NCI-H187 treated with DMSO at 0.1 percent for 48 hours (cell line): Measurements from ENCODE around the gene GCN1.
"Not testable (repeated sequence)": the region's sequence is repeated elsewhere in the genome, so short reads cannot be mapped to it uniquely, and the experiment has no call there.

ENCODE experiments used
- DNase-seq: peaks from one replicate; lab custom pipeline; 2025; lab: John Stamatoyannopoulos, UW

The GCN1 gene, protein sequence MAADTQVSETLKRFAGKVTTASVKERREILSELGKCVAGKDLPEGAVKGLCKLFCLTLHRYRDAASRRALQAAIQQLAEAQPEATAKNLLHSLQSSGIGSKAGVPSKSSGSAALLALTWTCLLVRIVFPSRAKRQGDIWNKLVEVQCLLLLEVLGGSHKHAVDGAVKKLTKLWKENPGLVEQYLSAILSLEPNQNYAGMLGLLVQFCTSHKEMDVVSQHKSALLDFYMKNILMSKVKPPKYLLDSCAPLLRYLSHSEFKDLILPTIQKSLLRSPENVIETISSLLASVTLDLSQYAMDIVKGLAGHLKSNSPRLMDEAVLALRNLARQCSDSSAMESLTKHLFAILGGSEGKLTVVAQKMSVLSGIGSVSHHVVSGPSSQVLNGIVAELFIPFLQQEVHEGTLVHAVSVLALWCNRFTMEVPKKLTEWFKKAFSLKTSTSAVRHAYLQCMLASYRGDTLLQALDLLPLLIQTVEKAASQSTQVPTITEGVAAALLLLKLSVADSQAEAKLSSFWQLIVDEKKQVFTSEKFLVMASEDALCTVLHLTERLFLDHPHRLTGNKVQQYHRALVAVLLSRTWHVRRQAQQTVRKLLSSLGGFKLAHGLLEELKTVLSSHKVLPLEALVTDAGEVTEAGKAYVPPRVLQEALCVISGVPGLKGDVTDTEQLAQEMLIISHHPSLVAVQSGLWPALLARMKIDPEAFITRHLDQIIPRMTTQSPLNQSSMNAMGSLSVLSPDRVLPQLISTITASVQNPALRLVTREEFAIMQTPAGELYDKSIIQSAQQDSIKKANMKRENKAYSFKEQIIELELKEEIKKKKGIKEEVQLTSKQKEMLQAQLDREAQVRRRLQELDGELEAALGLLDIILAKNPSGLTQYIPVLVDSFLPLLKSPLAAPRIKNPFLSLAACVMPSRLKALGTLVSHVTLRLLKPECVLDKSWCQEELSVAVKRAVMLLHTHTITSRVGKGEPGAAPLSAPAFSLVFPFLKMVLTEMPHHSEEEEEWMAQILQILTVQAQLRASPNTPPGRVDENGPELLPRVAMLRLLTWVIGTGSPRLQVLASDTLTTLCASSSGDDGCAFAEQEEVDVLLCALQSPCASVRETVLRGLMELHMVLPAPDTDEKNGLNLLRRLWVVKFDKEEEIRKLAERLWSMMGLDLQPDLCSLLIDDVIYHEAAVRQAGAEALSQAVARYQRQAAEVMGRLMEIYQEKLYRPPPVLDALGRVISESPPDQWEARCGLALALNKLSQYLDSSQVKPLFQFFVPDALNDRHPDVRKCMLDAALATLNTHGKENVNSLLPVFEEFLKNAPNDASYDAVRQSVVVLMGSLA (N-terminal part only)

DNA sequence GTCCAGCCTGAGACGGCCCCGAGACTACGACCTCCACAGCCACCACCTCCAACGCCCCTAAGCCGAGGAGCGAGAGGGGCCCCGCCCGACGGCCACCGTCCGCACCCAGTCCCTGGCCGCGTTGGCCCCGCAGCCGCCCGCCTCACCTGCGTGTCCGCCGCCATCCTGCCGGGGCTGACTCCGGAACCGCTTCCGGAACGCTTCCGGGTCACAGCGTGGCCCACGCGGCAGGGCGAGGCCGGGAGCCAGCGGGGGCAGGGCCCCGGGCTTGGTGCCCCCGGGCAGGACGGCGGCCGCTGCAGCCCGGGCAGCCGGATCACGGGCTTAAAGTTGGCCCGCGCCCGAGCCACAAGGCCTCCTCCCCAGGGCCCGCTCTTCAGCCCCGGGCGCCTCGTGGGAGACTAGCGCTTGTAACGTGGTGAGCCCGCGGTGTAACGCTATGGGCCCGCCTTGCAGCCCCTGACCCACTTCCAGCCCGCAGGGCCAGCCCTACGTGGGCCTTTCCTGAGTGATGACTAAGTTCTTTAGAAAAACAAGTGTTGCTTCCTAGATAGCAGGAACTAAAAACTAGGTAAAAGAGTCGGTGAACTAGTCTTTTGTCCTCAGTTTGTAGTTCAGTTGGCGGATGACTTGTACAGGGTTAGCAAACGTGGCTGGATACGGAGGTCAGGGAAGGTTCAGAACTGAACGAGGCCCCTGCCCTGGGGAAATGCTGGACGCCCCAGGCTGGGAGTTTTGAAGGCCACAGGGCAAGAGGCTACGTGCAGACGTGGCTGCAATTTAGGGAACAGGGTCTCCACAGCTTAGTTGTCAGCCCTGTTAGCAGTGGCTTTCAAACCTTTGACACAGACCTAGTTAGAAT, at the start of gene GCN1:
GCN1 (minus strand) TSS at position 182 of the 862 bp plus-strand sequence; CDS start at position 164, 18 bp downstream.
- DNase-seq, result no peak

DNA sequence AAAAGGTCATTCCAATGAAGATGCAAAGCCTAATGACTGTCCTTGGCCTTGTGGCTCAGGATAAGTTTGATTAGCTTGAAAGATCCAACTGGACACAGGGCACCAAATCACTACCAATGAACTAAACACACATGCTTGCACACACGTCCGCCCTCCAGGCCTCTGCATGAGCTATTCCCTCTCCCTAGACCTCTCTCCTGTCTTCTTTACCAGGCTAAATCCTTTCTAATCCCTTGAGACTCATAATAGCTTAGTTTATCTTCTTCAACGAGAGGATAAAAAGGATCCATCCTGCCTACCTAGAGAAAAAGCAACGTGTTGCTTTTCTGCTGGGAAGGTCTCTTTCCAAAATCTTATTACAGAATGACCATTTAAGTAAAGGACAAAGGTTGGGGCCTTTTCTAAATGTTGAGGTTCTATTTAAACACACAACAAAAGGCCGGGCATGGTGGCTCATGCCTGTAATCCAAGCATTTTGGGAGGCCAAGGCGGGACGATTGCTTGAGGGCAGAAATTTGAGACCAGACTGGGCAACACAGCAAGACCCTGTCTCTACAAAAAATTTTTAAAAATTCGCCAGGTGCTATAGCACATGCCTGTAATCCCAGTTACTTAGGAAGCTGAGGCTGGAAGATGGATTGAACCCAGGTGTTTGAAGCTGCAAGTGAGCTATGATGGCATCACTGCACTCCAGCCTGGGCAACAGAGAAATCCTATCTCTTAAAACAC, 48.6 kb upstream of the GCN1 start:
- DNase-seq, result no peak

DNA sequence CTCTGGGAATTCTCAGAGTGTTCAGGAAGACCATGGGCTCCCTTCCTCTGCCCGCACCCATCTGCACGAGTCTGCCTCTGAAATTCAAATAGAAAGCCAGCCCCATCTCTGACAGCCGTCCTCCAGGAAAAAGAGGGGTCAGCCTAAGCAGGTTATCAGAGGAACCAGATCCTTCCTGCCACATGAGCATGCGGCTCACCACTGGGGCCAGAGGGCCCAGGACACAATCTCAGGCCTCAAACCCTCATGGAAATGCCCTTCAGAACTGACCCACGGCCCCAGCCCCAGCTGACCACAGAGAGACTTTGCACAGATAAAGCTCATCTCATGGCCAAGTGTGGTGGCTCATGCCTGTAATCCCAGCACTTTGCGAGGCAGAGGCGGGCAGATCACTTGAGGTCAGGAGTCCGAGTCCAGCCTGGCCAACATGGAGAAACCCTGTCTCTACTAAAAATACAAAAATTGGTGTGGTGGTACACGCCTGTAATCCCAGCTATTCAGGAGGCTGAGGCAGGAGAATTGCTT, 47.8 kb upstream of the GCN1 start:
- no peak for DNase-seq

DNA sequence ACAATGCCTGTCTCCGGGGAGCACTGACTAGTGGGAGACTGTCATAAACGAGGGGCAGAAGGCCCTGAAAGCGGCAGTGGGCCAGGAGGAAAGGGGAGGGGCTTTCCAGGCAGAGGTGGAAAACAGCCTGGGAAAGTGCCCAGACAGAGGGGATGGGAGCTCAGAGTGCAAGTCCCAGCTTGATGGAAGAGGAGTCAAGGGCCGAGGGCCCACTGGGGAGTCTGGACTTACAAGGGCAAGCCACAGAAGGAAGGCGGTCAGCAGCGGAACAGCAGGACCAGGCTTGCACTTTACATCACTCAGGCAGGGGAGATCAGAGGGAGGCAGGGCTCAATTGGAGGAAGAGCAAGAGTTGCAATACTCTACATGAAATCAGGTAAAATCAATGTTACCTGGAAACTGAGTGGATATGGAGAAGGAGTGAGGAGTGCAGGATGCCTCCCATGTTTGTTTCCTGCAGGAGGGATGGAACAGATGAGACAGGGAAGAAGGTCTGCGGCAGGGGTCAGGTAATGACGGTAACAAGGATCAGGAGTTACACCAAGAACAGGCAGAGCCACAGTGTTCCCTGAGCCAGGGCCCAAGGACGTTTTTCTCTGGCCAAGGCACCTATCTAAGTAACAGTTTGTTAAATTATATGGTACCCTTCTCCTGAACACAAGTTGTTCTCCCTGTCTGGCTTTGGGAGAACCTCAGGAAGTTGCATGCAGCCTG, 47.2 kb upstream of the GCN1 start:
- no peak for DNase-seq

DNA sequence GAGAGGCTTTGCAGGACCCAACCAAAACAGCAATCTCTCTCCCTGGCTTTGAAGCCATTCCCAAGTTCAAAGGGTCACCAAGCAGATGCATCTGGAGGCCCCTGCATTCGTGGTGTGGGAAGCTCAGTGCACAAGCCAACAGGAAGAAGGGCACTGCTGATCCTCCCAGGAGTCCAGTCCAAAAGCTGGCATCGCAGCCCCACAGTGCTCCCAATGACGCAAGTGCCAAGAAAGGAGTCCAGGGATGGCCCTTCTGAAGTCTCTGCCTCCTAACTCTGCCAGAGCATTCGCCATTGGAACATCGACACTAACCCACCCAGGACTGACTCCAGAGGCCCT, 45.9 kb upstream of the GCN1 start:
- no peak for DNase-seq

DNA sequence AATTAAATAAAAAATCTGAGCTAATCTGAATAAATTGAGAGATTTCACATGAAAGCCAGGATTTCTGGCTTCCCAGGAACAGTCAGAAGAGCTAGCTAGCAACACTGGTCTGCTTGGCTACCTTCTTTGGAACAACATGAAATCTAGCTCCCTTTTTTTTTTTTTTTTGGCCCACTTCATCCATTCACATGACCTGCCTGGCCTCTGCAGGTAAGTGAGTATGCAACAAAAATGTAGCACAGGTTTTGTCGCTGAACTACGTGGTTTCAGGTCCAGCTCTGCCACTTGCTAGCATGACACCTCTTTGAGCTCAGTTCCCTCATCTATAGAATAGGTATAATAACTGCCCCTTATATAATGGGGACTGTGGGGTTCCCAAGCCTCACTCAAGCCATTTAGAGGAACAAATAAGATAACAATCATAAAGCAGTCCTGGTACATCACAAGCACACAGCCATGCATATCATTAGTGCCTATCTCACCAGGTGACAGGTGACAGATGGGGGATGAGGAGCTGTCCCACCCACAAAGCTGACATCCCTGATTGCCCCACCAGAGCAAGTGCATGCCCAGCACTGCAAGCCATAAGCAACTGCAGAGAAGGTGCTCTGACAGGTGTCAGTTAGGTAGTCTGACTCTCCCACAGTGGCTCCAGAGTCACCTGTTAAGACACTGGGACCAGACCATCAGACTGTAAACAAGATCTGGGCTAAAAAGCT, 45.4 kb upstream of the GCN1 start:
- no peak for DNase-seq

DNA sequence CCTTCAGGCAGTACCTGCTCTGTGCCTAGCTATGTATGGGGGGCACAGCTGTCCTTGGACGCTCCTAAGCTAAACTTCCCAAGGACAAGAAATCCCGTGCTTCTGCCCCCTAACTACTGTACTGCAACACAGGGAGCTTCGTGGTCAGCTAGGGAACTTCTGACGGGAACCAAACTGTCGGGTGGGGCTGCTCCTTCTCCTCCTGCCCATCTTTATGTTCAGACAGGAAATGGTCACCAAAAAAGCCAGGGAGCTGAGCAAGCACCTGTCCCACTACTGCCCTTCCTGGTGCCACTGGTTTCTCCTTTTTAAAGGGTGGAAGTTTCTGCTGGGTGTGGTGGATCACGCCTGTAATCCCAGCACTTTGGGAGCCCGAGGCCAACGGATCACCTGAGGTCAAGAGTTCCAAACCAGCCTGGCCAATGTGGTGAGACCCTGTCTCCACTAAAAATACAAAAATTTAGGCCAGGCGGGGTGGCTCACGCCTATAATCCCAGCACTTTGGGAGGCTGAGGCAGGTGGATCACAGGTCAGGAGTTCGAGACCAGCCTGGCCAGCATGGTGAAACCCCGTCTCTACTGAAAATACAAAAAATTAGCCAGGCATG, 44.4 kb upstream of the GCN1 start:
- DNase-seq, result no peak

DNA sequence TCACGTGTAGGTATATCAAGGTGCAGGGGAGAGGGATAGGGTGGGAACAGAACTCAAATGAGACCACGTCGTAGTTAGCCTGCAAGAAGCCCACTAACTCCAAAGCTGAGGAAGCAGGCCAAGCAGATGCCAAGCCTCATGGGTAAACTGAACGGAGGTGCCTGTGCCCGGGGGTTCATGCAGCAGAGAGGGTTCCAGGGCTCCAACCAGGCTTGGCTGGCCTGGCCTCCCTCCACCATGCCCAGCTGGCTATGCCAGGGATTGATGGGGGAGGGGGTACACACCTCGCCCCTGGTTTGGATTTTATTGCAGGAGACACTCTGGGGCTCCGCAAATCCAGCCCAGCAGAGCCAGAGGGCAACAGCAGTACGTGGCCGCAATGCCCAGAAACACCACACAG, 43.7 kb upstream of the GCN1 start:
- no peak for DNase-seq

DNA sequence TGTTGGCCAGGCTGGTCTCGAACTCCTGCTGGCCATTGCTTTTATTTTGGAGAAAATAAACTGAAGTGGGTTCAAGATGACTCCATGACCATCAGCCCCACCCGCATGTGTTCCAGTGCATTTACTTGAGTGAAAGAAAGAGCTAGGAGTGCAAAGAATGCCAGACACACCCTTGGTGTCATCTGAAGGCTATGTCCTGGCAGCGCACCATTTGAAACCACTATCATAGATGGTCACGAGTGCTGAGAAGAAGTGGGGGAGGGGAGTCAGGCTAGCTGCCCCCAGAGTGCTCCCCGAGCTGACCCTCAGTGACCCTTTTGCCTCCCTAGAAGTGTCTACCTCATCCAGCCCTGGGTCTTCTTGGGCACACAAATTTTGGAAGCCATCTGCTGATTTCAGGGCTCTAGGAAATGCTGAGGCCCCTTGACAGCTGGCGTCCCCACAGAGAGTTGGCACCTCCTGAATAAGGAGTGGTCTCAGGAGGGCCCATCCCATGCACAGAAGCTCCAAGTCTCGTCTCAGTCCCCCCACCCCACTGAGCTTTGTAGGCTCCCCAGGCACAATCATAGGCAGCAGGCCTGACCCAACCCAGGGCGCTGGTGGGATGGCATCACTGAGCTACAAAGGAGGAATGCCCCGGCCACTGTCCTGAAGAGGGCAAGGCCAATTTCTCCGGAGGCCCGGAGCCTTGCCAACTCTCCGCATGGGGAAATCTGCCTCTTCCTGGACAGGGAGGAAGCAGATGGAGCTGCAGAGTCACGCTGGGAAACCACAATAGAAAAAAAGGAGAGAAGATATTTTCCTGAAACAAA, 43.1 kb upstream of the GCN1 start:
- no peak for DNase-seq

DNA sequence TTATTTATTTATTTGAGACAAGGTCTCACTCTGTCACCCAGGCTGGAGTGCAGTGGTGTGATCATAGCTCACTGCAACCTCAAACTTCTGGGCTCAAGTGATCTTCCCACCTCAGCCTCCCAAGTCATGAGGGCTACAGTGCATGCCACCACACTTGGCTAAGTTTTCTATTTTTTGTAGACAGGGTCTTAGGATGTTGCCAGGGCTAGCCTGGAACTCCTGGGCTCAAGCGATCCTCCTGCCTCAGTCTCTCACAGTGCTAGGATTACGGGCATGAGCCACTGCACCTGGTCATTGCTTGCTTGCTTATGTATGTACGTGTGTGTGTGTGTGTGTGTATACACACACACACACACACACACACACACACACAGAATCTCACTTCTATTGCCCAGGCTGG, 42.3 kb upstream of the GCN1 start:
- not testable (repeated sequence) for DNase-seq

DNA sequence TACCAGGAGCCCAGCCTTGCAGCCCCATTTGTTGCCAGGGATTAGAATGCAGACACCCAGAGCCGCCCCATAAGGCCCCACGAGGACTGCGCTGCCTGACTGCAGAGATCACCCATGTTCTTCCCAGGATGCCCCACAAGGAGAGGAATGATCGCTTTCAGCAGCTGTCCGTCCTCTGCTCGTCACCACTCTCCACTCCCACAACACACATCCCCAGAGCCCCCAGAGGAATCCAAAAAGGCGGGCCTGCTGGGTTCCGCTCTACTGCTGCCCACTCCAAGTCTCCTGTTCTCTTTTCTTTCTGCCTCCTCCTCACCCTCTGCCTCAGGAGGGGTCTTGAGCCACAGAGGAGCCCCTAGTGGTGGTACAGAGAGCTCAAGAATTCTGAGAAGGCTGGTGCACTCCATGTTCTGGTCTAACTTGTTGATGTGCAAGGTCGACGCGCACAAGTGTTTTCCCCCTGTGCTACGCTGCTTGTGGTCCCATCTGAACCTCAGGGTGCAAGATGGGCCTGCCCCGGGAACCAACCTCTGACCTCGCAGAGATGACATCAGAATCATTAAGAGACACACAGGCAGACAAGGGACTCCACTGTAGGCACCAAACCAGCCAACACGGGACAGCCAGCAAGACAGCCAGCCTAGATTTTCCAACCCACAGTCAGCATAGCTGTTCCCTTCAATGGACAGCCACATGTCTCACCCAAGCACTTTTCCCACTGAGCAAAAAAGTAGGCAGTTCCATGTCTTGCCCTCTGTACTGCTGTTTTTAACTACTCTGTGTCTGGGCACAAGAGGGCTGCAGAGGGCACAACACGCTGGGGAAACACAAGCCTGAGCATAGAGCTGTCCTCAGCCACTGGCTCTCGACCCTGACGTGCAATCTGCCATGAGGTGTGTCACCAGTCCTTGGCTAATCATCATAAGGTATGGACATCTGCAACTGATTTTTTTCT, 41.1 kb upstream of the GCN1 start:
- no peak for DNase-seq

DNA sequence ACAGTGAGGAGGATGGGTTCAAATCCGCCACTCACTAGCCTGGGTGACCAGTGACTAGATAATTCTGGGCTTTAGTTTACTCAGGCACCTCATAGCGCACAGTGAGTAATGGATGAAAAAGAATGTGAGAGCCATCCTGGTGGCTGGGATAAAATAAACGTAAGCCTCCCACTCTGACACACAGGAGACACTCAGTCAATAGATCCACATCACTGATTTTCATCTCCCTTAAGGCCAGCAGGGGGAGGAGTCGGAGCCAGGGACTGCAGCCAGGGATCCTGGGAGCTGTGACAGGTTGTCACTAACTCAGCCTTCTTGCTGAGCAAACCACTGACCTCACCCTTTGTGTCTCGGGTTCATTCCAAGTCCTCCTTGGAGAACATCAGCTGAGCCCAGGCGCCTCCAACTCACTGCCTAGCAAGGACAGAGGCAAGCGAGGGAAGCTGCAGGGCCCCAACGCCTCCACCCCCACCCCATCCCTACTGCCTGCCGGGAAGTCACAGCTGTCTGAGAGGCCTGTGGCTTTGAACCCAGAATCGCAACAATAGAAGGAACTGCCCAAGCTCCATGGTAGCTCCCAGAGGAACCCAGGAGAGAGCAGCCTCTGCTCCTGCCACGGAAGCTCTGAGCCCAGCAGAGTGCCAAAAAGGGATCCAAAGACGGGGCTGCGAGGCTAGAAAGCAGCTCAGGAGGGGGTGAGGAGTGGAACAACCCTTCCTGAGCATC, 40.3 kb upstream of the GCN1 start:
- DNase-seq, result peak; percentile 82

DNA sequence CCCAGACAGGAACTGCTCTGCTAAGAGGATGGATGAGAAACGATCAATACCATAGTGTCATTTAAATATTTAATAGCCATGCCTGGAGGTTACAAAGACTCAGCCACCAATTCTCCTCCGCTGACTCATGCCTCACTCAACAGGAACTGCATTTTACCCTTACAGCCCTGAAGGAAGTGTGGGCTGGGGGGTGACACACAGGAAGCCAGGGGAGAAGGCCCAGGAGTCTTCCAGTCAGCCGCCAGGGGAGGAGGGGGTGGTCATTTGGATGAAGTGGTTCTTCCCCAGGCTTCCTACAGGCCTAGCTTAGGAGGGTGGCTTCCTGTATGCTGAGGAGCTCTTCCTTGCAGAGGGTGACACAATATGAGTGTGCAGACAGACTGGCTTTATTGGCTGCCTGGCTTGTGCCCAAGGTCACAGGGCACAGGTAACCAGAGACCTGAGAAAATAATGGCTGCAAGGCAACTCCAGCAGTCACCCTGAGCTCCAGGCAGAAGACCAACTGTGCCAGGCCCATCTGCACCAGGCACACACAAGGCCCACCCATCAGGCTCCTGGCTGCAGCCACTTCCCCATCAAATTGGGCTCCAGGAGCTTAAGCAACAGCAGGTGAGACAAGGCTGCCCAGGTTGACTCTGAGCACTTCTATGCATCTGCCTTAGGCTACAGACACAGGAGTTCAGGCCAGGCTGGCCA, 36.9 kb upstream of the GCN1 start:
- no peak for DNase-seq

DNA sequence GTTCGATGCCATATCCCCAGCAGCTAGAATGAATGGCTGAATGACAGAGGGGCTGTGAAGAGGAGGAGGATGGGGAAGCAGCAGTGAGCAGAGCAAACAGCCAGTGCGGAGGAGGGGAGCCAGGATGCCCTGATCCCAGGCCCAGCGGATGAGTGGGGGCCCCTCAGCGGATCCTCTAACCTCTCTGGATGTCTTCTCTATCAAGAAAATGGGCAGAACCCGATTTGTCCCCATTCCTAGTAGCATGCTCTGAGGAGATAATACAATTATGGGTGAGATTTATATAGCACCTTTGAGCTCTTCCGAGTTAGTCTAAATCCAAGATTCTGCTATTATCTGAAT, 36.4 kb upstream of the GCN1 start:
- no peak for DNase-seq

DNA sequence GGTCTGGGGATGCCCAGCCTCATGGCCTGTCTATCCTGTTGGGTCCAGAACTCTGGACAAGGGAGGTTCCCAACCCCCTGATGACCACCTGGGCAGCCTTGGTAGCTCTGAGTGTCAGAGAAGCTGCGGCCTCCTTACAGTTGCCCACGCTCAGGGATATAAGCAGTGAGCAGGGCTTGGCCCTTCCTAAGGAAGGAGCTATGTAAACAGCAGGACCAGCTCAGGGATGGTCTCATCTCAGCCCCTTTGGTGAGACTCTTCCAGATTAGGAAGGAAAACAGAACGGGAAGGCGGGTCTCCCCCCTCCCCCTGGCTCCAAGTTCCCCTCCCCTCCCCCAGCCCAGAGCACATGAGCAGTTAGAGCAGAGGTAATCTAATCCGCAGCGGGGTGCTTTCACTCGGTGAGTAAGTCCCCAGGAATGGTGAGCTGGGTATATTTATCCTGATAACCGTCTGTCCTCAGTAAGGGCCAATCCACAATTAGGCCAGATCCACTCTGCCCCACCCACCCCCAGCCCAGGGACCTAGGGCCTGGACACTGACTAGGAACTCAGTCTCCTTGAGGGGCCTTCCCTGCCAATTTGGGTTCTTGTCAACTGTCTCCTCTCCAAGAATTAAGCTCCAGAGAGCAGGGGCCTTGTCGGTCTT, 35.9 kb upstream of the GCN1 start:
- no peak for DNase-seq
